SK-N-SH (cell line): ENCODE results near the gene GTPBP3. TPM values are rescaled to one million over a fixed set of nuclear protein-coding genes. Genes with fewer than 3 reads are reported as not detected.

Source experiments
- CTCF ChIA-PET: fragments of 300-600, 350-600 bp; formaldehyde crosslinking; extraction: SDS; loops from one replicate; lab custom pipeline; 2021; lab: Yijun Ruan, JAX
- POLR2A ChIA-PET: fragments of 350-600 bp; sonication (Branson Sonifier 250); formaldehyde crosslinking; extraction: SDS; loops from one replicate; lab custom pipeline; 2020; ENCODE audit warnings: antibody characterized with exemption, inconsistent platforms; lab: Yijun Ruan, JAX
- DNase-seq: peaks from one replicate; pipeline ENCODE4 v3.0.0; 2012
- H2AFZ ChIP-seq: fragments of 200-600 bp; sonication (generic); 2 replicates; pipeline ENCODE4 v1.8.1; 2016; ENCODE audit warnings: antibody characterized with exemption, mild to moderate bottlenecking, low read depth
- H3F3A ChIP-seq: fragments of 200-600 bp; sonication (generic); replicated peaks from 2 replicates; pipeline ENCODE3; 2016; ENCODE audit warnings: antibody characterized with exemption, mild to moderate bottlenecking; ENCODE audit not compliant: insufficient read depth
- H3K27ac ChIP-seq, 2 experiments: fragments of 200-500 bp in 1 of 2; fragments of 200-600 bp in 1 of 2; sonication (Bioruptor generic) in 1 of 2; sonication (generic), shearing (Covaris generic) in 1 of 2; 2 replicates each; pipeline versions ENCODE4 v1.5.1 to v1.6.1; 2014 to 2016; ENCODE audit warnings: low read depth in 2 of 2, inconsistent platforms in 1 of 2, low read length in 1 of 2, mild to moderate bottlenecking in 1 of 2, mixed read lengths in 1 of 2
- H3K27me3 ChIP-seq: fragments of 200-600 bp; sonication (generic), shearing (Covaris generic); 2 replicates; pipeline ENCODE4 v1.6.1; 2016; ENCODE audit warnings: mixed run types; ENCODE audit not compliant: insufficient read depth
- H3K36me3 ChIP-seq, 2 experiments: fragments of 200-500 bp in 1 of 2; fragments of 200-600 bp in 1 of 2; sonication (Bioruptor generic) in 1 of 2; sonication (generic) in 1 of 2; replicated peaks in 1 of 2; 2 replicates each; pipeline versions ENCODE3 to v1.5.1; 2014 to 2016; ENCODE audit warnings: low read length in 1 of 2, mild to moderate bottlenecking in 1 of 2; ENCODE audit not compliant: insufficient read depth in 2 of 2, control insufficient read depth in 1 of 2
- H3K4me1 ChIP-seq, 2 experiments: fragments of 200-500 bp in 1 of 2; fragments of 200-600 bp in 1 of 2; sonication (Bioruptor generic) in 1 of 2; sonication (generic), shearing (Covaris generic) in 1 of 2; 2 replicates each; pipeline versions ENCODE4 v1.5.1 to v1.6.1; 2014 to 2016; ENCODE audit warnings: low read depth in 1 of 2, low read length in 1 of 2, mixed run types in 1 of 2; ENCODE audit not compliant: insufficient read depth in 2 of 2, control insufficient read depth in 1 of 2
- H3K4me2 ChIP-seq: fragments of 200-600 bp; sonication (generic), shearing (Covaris generic); 2 replicates; pipeline ENCODE4 v1.6.1; 2017; ENCODE audit warnings: mixed run types
- H3K4me3 ChIP-seq, 2 experiments: fragments of 200-500 bp in 1 of 2; fragments of 200-600 bp in 1 of 2; sonication (Bioruptor generic) in 1 of 2; sonication (generic), shearing (Covaris generic) in 1 of 2; 2 replicates each; pipeline versions ENCODE4 v1.5.1 to v1.8.1; 2014 to 2016; ENCODE audit warnings: low read depth in 2 of 2, inconsistent platforms in 1 of 2, low read length in 1 of 2, mild to moderate bottlenecking in 1 of 2, mixed read lengths in 1 of 2, moderate library complexity in 1 of 2
- H3K79me2 ChIP-seq: fragments of 200-600 bp; sonication (generic); 2 replicates; pipeline ENCODE4 v1.8.1; 2017; ENCODE audit warnings: mild to moderate bottlenecking; ENCODE audit not compliant: insufficient read depth
- H3K9ac ChIP-seq: fragments of 200-600 bp; sonication (generic); 2 replicates; pipeline ENCODE4 v1.6.1; 2017; ENCODE audit warnings: mixed run types
- H3K9me2 ChIP-seq: fragments of 200-600 bp; sonication (generic); 2 replicates; pipeline ENCODE4 v1.6.1; 2017; ENCODE audit warnings: mixed run types
- H3K9me3 ChIP-seq: fragments of 200-600 bp; sonication (generic); 2 replicates; pipeline ENCODE4 v1.6.1; 2017; ENCODE audit warnings: mixed run types, mild to moderate bottlenecking, moderate library complexity
- H4K20me1 ChIP-seq: fragments of 200-600 bp; sonication (generic); 2 replicates; pipeline ENCODE4 v1.6.1; 2017; ENCODE audit warnings: mild to moderate bottlenecking, mixed run types; ENCODE audit not compliant: insufficient read depth
- ELF1 ChIP-seq: IDR thresholded peaks from 2 replicates; pipeline ENCODE4 v1.4.0; 2012
- EZH2phosphoT487 ChIP-seq: fragments of 200-600 bp; sonication (generic); IDR thresholded peaks from 2 replicates; pipeline ENCODE4 v1.6.1; 2017; ENCODE audit warnings: low read depth, mixed run types, mild to moderate bottlenecking, antibody characterized with exemption, moderate library complexity, borderline replicate concordance
- FOXJ3 ChIP-seq: sonication (generic); formaldehyde crosslinking; IDR thresholded peaks from 2 replicates; pipeline ENCODE4 v1.5.1; 2020; ENCODE audit warnings: mild to moderate bottlenecking, missing genetic modification reagents
- FOXM1 ChIP-seq: IDR thresholded peaks from 2 replicates; pipeline ENCODE4 v1.4.0; 2012; ENCODE audit warnings: low read depth, mild to moderate bottlenecking
- GATA2 ChIP-seq: sonication (generic); formaldehyde crosslinking; IDR thresholded peaks from 2 replicates; pipeline ENCODE4 v1.5.0; 2020; ENCODE audit warnings: mild to moderate bottlenecking, missing genetic modification reagents
- JUND ChIP-seq: IDR thresholded peaks from 2 replicates; pipeline ENCODE4 v1.4.0; 2012
- RFX5 ChIP-seq: IDR thresholded peaks from 2 replicates; pipeline ENCODE4 v1.6.1; 2012; ENCODE audit warnings: mild to moderate bottlenecking, improper control_type of control experiment, low read length
- RXRA ChIP-seq: IDR thresholded peaks from 2 replicates; pipeline ENCODE4 v1.4.0; 2012; ENCODE audit warnings: low read depth, mild to moderate bottlenecking, borderline replicate concordance
- SMC3 ChIP-seq: IDR thresholded peaks from 2 replicates; pipeline ENCODE4 v1.6.1; 2012; ENCODE audit warnings: low read depth, low read length, improper control_type of control experiment
- TAF1 ChIP-seq: IDR thresholded peaks from 2 replicates; pipeline ENCODE4 v1.6.1; 2012; ENCODE audit warnings: low read depth, mild to moderate bottlenecking, low read length, moderate library complexity, borderline replicate concordance
- WGBS: methylation state at CpG from one replicate; pipeline ENCODE4 v1.1.6; 2017; ENCODE audit warnings: low lambda C conversion rate; 5-methylcytosine and 5-hydroxymethylcytosine counted together
- polyA plus RNA-seq, 3 experiments: library from polyadenylated mRNA; depleted of rRNA; stranded (reverse); fragments of >200 nt; gene quantifications; 2 replicates each; pipeline ENCODE4 v1.2.3, GENCODE V29; 2012
- TF ChIP-seq, protein P1 (sequence below): IDR thresholded peaks from 2 replicates; pipeline ENCODE4 v1.4.0; 2012; ENCODE audit warnings: low read depth, borderline replicate concordance
- TF ChIP-seq, protein P2 (sequence below): IDR thresholded peaks from 2 replicates; pipeline ENCODE4 v1.4.0; 2012; ENCODE audit warnings: low read depth
- TF ChIP-seq, protein P3 (sequence below): IDR thresholded peaks from 2 replicates; pipeline ENCODE4 v1.6.1; 2012; ENCODE audit warnings: mild to moderate bottlenecking, low read depth, low read length, moderate library complexity
- TF ChIP-seq, protein P4 (sequence below): IDR thresholded peaks from 2 replicates; pipeline ENCODE4; 2012

GTPBP3 gene
- polyA plus RNA-seq, 1 of the 3 experiments (the other 2 are of a cell fraction), result 21.6 TPM

DNA sequence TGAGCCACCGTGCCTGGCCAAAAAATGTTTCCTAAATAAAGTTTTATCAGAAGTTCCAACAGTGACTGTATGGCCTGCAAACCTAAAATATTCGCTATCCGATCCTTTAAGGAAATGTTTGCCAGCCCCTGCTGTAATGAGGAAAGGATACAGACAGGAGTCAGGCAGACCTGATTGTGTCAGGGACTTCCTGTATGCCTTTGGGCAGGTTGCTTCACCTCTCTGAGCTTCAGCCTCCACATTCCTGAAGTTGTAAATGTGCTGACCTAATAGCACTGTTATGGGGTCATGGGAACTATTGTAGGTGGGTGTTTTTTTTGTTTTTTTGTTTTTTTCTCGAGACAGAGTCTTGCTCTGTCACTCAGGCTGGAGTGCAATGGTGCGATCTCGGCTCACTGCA is 40.4 kb upstream of the GTPBP3 start:
- no peaks in the 10 kb centered on the region for H4K20me1 ChIP-seq
- H3K27me3 ChIP-seq, result no peaks in the 10 kb centered on the region
- H3K9me3 ChIP-seq, result no peaks in the 10 kb centered on the region
- peaks cover 6% of the 10 kb centered on the region; the same call in 1 of the 2 replicates for H3K79me2 ChIP-seq
- peaks cover 0 to 3% of the 10 kb centered on the region in 2 experiments for H3K36me3 ChIP-seq
- 95% methylated on average over 6 of the region's 6 CpGs for whole genome bisulfite sequencing
- CTCF ChIA-PET, result interaction anchor here (0.5 to 1.5 kb wide), 3 partner anchors 8 to 89 kb away, joined by 3 to 4 read pairs (median 4); partner anchors contain the start of gene MRPL34
- no peak for TF ChIP-seq RXRA
- no peak for TF ChIP-seq RFX5
- TF ChIP-seq, protein P1, sequence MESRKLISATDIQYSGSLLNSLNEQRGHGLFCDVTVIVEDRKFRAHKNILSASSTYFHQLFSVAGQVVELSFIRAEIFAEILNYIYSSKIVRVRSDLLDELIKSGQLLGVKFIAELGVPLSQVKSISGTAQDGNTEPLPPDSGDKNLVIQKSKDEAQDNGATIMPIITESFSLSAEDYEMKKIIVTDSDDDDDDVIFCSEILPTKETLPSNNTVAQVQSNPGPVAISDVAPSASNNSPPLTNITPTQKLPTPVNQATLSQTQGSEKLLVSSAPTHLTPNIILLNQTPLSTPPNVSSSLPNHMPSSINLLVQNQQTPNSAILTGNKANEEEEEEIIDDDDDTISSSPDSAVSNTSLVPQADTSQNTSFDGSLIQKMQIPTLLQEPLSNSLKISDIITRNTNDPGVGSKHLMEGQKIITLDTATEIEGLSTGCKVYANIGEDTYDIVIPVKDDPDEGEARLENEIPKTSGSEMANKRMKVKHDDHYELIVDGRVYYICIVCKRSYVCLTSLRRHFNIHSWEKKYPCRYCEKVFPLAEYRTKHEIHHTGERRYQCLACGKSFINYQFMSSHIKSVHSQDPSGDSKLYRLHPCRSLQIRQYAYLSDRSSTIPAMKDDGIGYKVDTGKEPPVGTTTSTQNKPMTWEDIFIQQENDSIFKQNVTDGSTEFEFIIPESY, result no peak
- TF ChIP-seq, protein P2, sequence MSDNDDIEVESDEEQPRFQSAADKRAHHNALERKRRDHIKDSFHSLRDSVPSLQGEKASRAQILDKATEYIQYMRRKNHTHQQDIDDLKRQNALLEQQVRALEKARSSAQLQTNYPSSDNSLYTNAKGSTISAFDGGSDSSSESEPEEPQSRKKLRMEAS, result no peak
- TF ChIP-seq SMC3, result no peak
- POLR2A ChIA-PET, result no interaction called here
- no peak overlapping the region for H3K4me2 ChIP-seq
- H3F3A ChIP-seq, result peaks cover 17% of the 10 kb centered on the region
- DNase-seq, result no peak
- no peaks in the 10 kb centered on the region for H3K9me2 ChIP-seq
- H3K27ac ChIP-seq, result no peak overlapping the region
- no peak overlapping the region for H2AFZ ChIP-seq
- H3K9ac ChIP-seq, result no peak overlapping the region
- no peak overlapping the region for H3K4me3 ChIP-seq
- peaks cover 0 to 6% of the 10 kb centered on the region in 2 experiments; a peak in 1 of 4 replicates for H3K4me1 ChIP-seq

DNA sequence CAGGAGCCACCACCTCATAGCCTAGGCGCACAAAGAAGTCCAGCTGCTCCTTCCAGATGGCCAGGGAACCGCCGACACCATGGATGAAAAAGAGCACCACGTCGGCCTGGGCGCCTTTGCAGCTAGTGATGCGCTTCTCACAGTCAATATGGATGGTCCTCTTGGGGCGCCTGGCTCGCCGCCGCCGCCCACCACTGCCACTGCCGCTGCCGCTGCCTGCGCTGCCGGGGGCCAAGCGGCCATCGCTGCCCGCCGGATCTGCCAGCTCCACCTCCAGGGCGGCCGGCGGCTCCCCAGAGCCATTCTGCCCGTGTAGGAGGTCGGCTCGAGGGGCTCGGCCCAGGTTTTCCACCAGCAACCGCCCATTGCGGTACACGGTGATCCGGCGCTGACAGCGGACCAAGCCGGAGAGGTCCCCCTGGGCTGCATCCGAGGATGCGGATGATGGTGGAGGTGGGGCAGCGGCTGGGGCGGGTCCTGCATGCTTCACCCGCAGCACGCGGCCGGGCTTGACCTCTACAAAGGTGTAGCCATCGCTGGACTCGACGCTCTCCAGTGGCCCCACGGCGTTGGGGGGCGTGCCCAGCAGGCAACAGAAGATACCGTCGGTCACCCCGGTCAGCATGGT is 36.2 kb upstream of the GTPBP3 start:
- Histone ChIP-seq H3K27me3 (no peaks in the 10 kb centered on the region), H3K9ac (no peak overlapping the region), H3K27ac (no peak overlapping the region), H3K36me3 (peaks cover 0 to 3% of the 10 kb centered on the region in 2 experiments), H3K9me3 (no peaks in the 10 kb centered on the region), H3K4me2 (no peak overlapping the region), H2AFZ (no peak overlapping the region), H3F3A (peaks cover 22% of the 10 kb centered on the region), H4K20me1 (no peaks in the 10 kb centered on the region), H3K4me3 (no peak overlapping the region), H3K9me2 (no peaks in the 10 kb centered on the region), H3K4me1 (peaks cover 12 to 27% of the 10 kb centered on the region in 2 experiments; a peak in 3 of 4 replicates), H3K79me2 (peaks cover 2% of the 10 kb centered on the region; the same call in 1 of the 2 replicates)
- POLR2A ChIA-PET, result interaction anchor here (2.2 kb wide), 1 partner anchor 32 kb away, joined by 4 read pairs; no protein-coding TSS in a partner anchor
- CTCF ChIA-PET, result interaction anchor here (1.0 kb wide), 1 partner anchor 147 kb away, joined by 3 read pairs; the partner anchor contains the start of gene TMEM221
- TF ChIP-seq EZH2phosphoT487 (no peak), FOXM1 (no peak), FOXJ3 (CRISPR knock-in tag) (no peak), ELF1 (no peak), RFX5 (no peak), GATA2 (CRISPR knock-in tag) (no peak), TAF1 (no peak), JUND (no peak)
- TF ChIP-seq, protein P3, sequence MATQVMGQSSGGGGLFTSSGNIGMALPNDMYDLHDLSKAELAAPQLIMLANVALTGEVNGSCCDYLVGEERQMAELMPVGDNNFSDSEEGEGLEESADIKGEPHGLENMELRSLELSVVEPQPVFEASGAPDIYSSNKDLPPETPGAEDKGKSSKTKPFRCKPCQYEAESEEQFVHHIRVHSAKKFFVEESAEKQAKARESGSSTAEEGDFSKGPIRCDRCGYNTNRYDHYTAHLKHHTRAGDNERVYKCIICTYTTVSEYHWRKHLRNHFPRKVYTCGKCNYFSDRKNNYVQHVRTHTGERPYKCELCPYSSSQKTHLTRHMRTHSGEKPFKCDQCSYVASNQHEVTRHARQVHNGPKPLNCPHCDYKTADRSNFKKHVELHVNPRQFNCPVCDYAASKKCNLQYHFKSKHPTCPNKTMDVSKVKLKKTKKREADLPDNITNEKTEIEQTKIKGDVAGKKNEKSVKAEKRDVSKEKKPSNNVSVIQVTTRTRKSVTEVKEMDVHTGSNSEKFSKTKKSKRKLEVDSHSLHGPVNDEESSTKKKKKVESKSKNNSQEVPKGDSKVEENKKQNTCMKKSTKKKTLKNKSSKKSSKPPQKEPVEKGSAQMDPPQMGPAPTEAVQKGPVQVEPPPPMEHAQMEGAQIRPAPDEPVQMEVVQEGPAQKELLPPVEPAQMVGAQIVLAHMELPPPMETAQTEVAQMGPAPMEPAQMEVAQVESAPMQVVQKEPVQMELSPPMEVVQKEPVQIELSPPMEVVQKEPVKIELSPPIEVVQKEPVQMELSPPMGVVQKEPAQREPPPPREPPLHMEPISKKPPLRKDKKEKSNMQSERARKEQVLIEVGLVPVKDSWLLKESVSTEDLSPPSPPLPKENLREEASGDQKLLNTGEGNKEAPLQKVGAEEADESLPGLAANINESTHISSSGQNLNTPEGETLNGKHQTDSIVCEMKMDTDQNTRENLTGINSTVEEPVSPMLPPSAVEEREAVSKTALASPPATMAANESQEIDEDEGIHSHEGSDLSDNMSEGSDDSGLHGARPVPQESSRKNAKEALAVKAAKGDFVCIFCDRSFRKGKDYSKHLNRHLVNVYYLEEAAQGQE, result no peak
- TF ChIP-seq, protein P4, sequence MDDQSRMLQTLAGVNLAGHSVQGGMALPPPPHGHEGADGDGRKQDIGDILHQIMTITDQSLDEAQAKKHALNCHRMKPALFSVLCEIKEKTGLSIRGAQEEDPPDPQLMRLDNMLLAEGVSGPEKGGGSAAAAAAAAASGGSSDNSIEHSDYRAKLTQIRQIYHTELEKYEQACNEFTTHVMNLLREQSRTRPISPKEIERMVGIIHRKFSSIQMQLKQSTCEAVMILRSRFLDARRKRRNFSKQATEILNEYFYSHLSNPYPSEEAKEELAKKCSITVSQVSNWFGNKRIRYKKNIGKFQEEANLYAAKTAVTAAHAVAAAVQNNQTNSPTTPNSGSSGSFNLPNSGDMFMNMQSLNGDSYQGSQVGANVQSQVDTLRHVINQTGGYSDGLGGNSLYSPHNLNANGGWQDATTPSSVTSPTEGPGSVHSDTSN, result no peak
- DNase-seq, result no peak
- WGBS, result 97% methylated on average over 11 of the region's 51 CpGs
